Bronchial epithelial cell (primary cell): ENCODE measurements around the gene TMTC1. TPM values are rescaled to one million over a fixed set of nuclear protein-coding genes. Genes with fewer than 3 reads are reported as not detected.

Experiments
- DNase-seq: peaks from one replicate; pipeline ENCODE4 v3.0.0-alpha.2; 2010; ENCODE audit warnings: low read depth
- FAIRE-seq: peaks from 2 replicates; lab custom pipeline; 2011; peaks lifted over from hg19 to GRCh38; lab: Jason Lieb, UNC
- H3K27me3 ChIP-seq: 2 replicates; pipeline ENCODE4 v1.5.1; 2011; ENCODE audit warnings: low read length; ENCODE audit not compliant: control insufficient read depth, insufficient read depth
- H3K36me3 ChIP-seq: 2 replicates; pipeline ENCODE4 v1.5.1; 2011; ENCODE audit warnings: low read length; ENCODE audit not compliant: control insufficient read depth, insufficient read depth
- H3K4me3 ChIP-seq: 2 replicates; pipeline ENCODE4 v1.5.1; 2011; ENCODE audit warnings: mild to moderate bottlenecking, low read depth, low read length, control low read depth
- total RNA-seq: library from RNA; depleted of rRNA; stranded (reverse); fragments of >200 nt; gene quantifications from 2 replicates; pipeline ENCODE4 v1.2.1, GENCODE V29; 2014
- TF ChIP-seq, protein P1 (sequence below): IDR thresholded peaks from 2 replicates; pipeline ENCODE4 v1.5.1; 2011; ENCODE audit warnings: mild to moderate bottlenecking, moderate library complexity, low read length, control low read depth, inconsistent platforms; ENCODE audit not compliant: insufficient read depth, severe bottlenecking

TMTC1 gene
- total RNA-seq, 1 donor from 2014 or later = 4.5 TPM

DNA sequence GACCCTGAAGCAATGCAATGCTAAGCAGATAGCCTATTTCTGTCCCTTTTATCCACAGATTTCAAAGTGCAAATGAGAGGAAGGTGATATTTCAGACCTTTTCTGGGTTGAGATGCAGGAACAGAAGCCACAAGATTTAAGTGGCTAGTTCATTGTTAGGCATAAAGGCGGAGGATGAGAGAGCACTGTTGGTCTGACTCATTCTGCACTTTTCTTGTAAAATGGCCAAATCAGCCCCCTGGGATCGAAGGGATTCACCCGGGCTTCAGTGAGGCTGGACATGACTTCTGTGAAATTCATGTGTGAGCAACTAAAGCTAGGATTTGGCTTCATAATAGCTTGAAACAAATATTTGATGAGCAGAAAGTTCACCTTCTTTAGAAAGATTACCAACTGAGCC, 184.4 kb downstream of the TMTC1 start:
- FAIRE-seq (no peak), DNase-seq (no peak)
- no peaks in the 10 kb centered on the region for H3K27me3 ChIP-seq
- TF ChIP-seq, protein P1, sequence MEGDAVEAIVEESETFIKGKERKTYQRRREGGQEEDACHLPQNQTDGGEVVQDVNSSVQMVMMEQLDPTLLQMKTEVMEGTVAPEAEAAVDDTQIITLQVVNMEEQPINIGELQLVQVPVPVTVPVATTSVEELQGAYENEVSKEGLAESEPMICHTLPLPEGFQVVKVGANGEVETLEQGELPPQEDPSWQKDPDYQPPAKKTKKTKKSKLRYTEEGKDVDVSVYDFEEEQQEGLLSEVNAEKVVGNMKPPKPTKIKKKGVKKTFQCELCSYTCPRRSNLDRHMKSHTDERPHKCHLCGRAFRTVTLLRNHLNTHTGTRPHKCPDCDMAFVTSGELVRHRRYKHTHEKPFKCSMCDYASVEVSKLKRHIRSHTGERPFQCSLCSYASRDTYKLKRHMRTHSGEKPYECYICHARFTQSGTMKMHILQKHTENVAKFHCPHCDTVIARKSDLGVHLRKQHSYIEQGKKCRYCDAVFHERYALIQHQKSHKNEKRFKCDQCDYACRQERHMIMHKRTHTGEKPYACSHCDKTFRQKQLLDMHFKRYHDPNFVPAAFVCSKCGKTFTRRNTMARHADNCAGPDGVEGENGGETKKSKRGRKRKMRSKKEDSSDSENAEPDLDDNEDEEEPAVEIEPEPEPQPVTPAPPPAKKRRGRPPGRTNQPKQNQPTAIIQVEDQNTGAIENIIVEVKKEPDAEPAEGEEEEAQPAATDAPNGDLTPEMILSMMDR = no peak
- no peaks in the 10 kb centered on the region for H3K36me3 ChIP-seq
- H3K4me3 ChIP-seq = no peak overlapping the region

DNA sequence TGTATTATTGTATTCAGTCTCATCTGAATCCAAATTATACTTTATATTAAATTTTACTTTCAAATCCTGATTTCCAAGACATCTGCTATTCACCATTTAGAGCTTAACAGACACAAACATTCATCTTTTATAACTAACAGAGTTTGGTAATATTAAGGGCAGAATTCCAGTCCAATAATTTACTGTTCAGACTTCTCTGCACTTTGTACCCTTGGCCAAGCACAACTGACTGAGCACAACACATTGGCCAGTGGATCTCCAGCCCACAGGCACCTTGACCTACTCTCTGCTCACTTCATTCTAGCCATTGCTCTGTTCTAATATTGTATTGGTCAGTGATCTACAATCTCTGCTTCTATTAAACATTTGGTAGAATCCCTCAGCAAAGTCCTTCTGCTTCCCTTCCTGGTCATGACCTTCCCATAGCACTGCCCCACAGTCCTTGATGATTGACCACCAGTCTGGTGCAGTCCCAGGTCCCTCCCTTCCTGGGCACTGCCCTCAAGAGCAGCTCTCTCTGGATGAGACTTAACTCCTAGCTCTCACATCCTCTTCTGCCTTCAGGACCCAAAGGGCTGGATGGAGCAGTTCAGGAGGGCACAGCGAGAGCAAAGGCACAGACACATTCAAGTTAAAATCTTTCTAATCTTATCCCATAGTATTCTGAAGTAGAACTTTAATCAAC, 188.5 kb downstream of the TMTC1 start:
- FAIRE-seq = peak; percentile 72
- no peak for DNase-seq
- no peaks in the 10 kb centered on the region for H3K27me3 ChIP-seq
- H3K36me3 ChIP-seq = no peaks in the 10 kb centered on the region
- TF ChIP-seq, protein P1 = no peak
- H3K4me3 ChIP-seq = no peak overlapping the region

DNA sequence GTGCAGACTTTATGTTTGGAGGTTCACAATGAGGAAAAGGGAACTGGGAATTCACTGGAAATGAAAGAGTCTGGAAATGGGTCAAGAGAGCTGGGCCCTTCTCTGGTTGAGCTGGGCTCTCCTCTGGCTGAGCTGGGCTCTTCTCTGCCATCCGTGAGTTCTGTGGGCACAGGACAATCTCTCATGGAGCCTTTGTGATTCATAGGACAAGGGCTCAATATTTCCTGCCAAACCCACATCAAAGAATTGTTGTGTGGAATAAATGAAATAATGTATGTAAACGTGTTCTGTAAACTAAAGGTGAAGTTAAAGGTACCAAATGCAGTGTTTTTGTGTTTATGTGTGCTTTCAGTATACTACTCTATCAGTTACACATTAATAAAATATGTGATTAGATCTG, 190.7 kb downstream of the TMTC1 start:
- Histone ChIP-seq H3K36me3 (no peaks in the 10 kb centered on the region), H3K27me3 (no peaks in the 10 kb centered on the region), H3K4me3 (no peak overlapping the region)
- FAIRE-seq (no peak), DNase-seq (no peak)
- TF ChIP-seq, protein P1 = no peak

DNA sequence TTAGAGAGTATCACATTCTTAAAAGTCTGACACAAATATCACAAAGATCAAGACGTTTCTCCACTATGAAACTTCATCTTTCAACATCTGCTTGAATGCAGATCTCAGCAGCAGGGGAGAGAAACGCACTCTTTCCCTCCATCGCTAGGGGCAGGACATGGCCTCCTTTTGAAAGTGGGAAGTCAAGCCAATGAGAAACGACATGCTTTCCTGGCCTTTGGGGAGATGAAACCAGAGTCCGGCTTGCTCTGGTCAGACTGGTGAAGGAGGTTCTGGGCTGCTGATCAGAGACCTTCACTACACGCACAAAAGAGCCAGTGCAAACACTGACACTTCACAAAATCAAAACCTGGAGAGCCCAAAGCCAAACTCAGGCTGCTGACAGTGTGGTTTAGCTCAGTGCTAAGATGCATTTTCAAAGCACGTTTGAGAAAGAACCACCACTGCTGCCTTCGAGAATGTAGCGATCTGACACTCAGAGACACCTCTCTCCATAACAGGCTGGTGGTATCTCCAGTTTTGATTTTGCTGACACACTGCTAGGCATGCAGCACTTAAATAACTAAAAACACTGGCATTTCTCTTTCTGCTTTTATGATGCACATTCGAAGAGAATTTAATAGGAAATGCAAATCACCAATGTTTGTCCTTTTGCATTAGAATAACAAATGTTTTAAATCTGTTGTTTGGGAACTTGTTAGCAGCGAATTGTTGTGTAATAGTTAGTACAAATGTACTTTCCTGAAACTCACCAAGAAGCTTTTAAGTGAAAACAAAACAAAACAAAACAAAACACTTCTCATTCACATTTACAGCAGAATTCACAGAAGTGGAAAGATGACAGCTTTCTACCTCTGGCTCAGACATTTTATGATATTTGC, 192.4 kb downstream of the TMTC1 start:
- no peak for FAIRE-seq
- DNase-seq = peak; percentile 19
- Histone ChIP-seq H3K36me3 (no peaks in the 10 kb centered on the region), H3K4me3 (no peak overlapping the region), H3K27me3 (no peaks in the 10 kb centered on the region)
- TF ChIP-seq, protein P1 = peak; percentile 47

DNA sequence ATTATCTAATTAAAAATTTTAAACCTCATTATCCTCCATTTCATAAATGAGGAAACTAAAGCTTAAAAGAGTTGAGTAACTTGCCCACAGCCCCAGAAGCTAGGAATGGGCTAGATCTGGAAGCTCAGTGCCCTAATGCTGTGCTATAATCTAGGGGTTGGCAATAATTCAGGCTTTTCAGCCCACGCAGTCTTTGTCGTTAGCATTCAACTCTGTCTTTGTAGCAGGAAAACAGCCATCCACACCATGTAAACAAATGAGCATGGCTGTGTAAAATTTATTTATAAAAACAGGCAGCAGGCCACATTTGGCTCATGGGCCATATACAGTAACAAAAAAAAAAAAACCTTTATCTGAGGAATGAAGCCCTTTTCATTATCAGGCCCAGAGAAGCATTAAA, 193.9 kb downstream of the TMTC1 start:
- FAIRE-seq (no peak), DNase-seq (no peak)
- TF ChIP-seq, protein P1 = no peak
- Histone ChIP-seq H3K36me3 (no peaks in the 10 kb centered on the region), H3K4me3 (no peak overlapping the region), H3K27me3 (no peaks in the 10 kb centered on the region)
